ENCODE data around the gene HOXB2.

The HOXB2 gene

GRCh38 chr17:48575066-48575582, 30.2 kb upstream of the HOXB2 start:
- CTCF ChIA-PET = interaction anchor here (0.6 to 0.9 kb wide), 2 partner anchors 14 to 1629 kb away, joined by 3 to 5 read pairs; no protein-coding TSS in a partner anchor
- POLR2A ChIA-PET = interaction anchor here (1.3 to 4.1 kb wide), 2 partner anchors 31 to 34 kb away, joined by 5 to 14 read pairs; no protein-coding TSS in a partner anchor
- Histone ChIP-seq H3K36me3 (ENCODE audit: control insufficient read depth in 2 of 2, insufficient read depth in 1 of 2, low read length in 2 of 2) (peaks cover 0 to 33% of the 10 kb centered on the region in 2 experiments; a peak in 2 of 3 replicates), H3K27ac (ENCODE audit: extremely low read depth, low read depth, low read length) (peak overlapping the region; percentile 93), H3K4me3 (ENCODE audit: low read depth, low read length) (no peak overlapping the region), H3K9me3 (ENCODE audit: control insufficient read depth, insufficient read depth, low read depth, low read length) (no peaks in the 10 kb centered on the region), H3K4me1 (ENCODE audit: control insufficient read depth, insufficient read depth, low read length) (peaks cover 82% of the 10 kb centered on the region)
- TF ChIP-seq OVOL3 (tag by site-specific recombination; IDR thresholded peaks at IDR 0.05) (peak; percentile 71), ZNF670 (tag by site-specific recombination; IDR thresholded peaks at IDR 0.05; ENCODE audit: low read depth) (no peak), ELK4 (IDR thresholded peaks at IDR 0.05; ENCODE audit: borderline replicate concordance, low read depth, low read length) (no peak), ZNF677 (tag by site-specific recombination; IDR thresholded peaks at IDR 0.05) (no peak), HOXC10 (CRISPR knock-in tag; IDR thresholded peaks at IDR 0.05) (no peak), ZNF645 (tag by site-specific recombination; IDR thresholded peaks at IDR 0.05) (0 out of 2 replicates have a peak, but pooled peaks have one; percentile 61), ZNF239 (tag by site-specific recombination; IDR thresholded peaks at IDR 0.05) (no peak), ZNF544 (tag by site-specific recombination; IDR thresholded peaks at IDR 0.05) (no peak), GLI2 (tag by site-specific recombination; IDR thresholded peaks at IDR 0.05; ENCODE audit: borderline replicate concordance, low read depth) (peak; percentile 76), PRDM10 (tag by site-specific recombination; IDR thresholded peaks at IDR 0.05) (peak; percentile 81), ZNF292 (tag by site-specific recombination; IDR thresholded peaks at IDR 0.05; ENCODE audit: borderline replicate concordance, low read depth) (no peak), ZSCAN5A (tag by site-specific recombination; IDR thresholded peaks at IDR 0.05) (no peak), ATF2 (tag by site-specific recombination; IDR thresholded peaks at IDR 0.05; ENCODE audit: low read depth) (no peak), ZNF221 (tag by site-specific recombination; IDR thresholded peaks at IDR 0.05; ENCODE audit: borderline replicate concordance) (no peak), ZNF146 (tag by site-specific recombination; IDR thresholded peaks at IDR 0.05) (peak; percentile 37), GLI4 (tag by site-specific recombination; IDR thresholded peaks at IDR 0.05) (no peak), GLIS1 (tag by site-specific recombination; IDR thresholded peaks at IDR 0.05) (peak; percentile 47; the same call in 1 of the 2 replicates), ZFHX2 (tag by site-specific recombination; conservative IDR thresholded peaks at IDR 0.05) (peak; percentile 26; the same call in 1 of the 2 replicates), KLF1 (tag by site-specific recombination; IDR thresholded peaks at IDR 0.05) (peak; percentile 95), ZNF701 (tag by site-specific recombination; IDR thresholded peaks at IDR 0.05) (no peak), ZFP37 (tag by site-specific recombination; IDR thresholded peaks at IDR 0.05) (no peak), ZNF571 (tag by site-specific recombination; IDR thresholded peaks at IDR 0.05) (no peak), ZNF324 (tag by site-specific recombination; IDR thresholded peaks at IDR 0.05) (no peak), ZNF629 (tag by site-specific recombination; IDR thresholded peaks at IDR 0.05) (peak; percentile 59), ZBTB8A (tag by site-specific recombination; IDR thresholded peaks at IDR 0.05) (peak; percentile 81), ZNF510 (tag by site-specific recombination; IDR thresholded peaks at IDR 0.05; ENCODE audit: insufficient replicate concordance) (no peak), ZNF449 (tag by site-specific recombination; IDR thresholded peaks at IDR 0.05) (peak; percentile 72; the same call in 1 of the 2 replicates), OSR2 (tag by site-specific recombination; IDR thresholded peaks at IDR 0.05) (peak; percentile 88)
